ENCODE data around the gene GRID2.
"Not testable (repeated sequence)": the region's sequence is repeated elsewhere in the genome, so short reads cannot be mapped to it uniquely, and the experiment has no call there.

The GRID2 gene

GRCh38 chr4:92421920-92422319 lies 118.2 kb downstream of the GRID2 start:
- H3K4me3 ChIP-seq (ENCODE audit: low read depth, low read length), result no peak overlapping the region
- DNase-seq (ENCODE audit: low read depth), result no peak
- no peak for TF ChIP-seq CTCF (IDR thresholded peaks at IDR 0.05; ENCODE audit: low read depth, low read length, missing control alignments)

GRCh38 chr4:92433272-92433758 lies 129.5 kb downstream of the GRID2 start:
- TF ChIP-seq CTCF (IDR thresholded peaks at IDR 0.05; ENCODE audit: low read depth, low read length, missing control alignments), result no peak
- H3K4me3 ChIP-seq (ENCODE audit: low read depth, low read length), result no peak overlapping the region
- DNase-seq (ENCODE audit: low read depth), result no peak

- H3K4me3 ChIP-seq (ENCODE audit: low read depth, low read length), result not testable (repeated sequence)
These were observed 135.0 kb downstream of the GRID2 start for GRCh38 chr4:92438722-92439121.

GRCh38 chr4:92442131-92442530 lies 138.4 kb downstream of the GRID2 start:
- DNase-seq (ENCODE audit: low read depth); H3K4me3 ChIP-seq (ENCODE audit: low read depth, low read length): not testable (repeated sequence)

More at GRCh38 chr4:92438722-92439121, 135.0 kb downstream of the GRID2 start:
- DNase-seq (ENCODE audit: low read depth), result not testable (repeated sequence)

- H3K4me3 ChIP-seq (ENCODE audit: low read depth, low read length); DNase-seq (ENCODE audit: low read depth): not testable (repeated sequence)
These were observed 140.5 kb downstream of the GRID2 start for GRCh38 chr4:92444143-92444843.

- H3K4me3 ChIP-seq (ENCODE audit: low read depth, low read length), result no peak overlapping the region
- no peak for DNase-seq (ENCODE audit: low read depth)
- TF ChIP-seq CTCF (IDR thresholded peaks at IDR 0.05; ENCODE audit: low read depth, low read length, missing control alignments), result no peak
These were observed 141.4 kb downstream of the GRID2 start for GRCh38 chr4:92445127-92445526.

- no peak for DNase-seq (ENCODE audit: low read depth)
- no peak for TF ChIP-seq CTCF (IDR thresholded peaks at IDR 0.05; ENCODE audit: low read depth, low read length, missing control alignments)
- H3K4me3 ChIP-seq (ENCODE audit: low read depth, low read length), result no peak overlapping the region
These were observed 143.6 kb downstream of the GRID2 start for GRCh38 chr4:92447255-92447905.

- H3K4me3 ChIP-seq (ENCODE audit: low read depth, low read length); DNase-seq (ENCODE audit: low read depth): not testable (repeated sequence)
These were observed 144.4 kb downstream of the GRID2 start for GRCh38 chr4:92448176-92448575.

GRCh38 chr4:92450694-92451093 lies 146.9 kb downstream of the GRID2 start:
- no peak for DNase-seq (ENCODE audit: low read depth)
- no peak for TF ChIP-seq CTCF (IDR thresholded peaks at IDR 0.05; ENCODE audit: low read depth, low read length, missing control alignments)

More at GRCh38 chr4:92450694-92451093, 146.9 kb downstream of the GRID2 start:
- H3K4me3 ChIP-seq (ENCODE audit: low read depth, low read length), result no peak overlapping the region

Measured in GM12864 (cell line).